H9 (cell line): Measurements from ENCODE around the gene RPUSD2. TPM values are rescaled to one million over a fixed set of nuclear protein-coding genes. Genes with fewer than 3 reads are reported as not detected.

Experiments
- DNase-seq: peaks from one replicate; pipeline ENCODE4 v3.0.0-alpha.2; 2017
- H2AFZ ChIP-seq: one replicate; pipeline ENCODE4 v1.6.1; 2013; ENCODE audit warnings: mild to moderate bottlenecking, low read length, control low read depth, moderate library complexity
- H2AK5ac ChIP-seq: 2 replicates; pipeline ENCODE4 v1.6.1; 2013; ENCODE audit warnings: low read length, control low read depth, mixed read lengths; ENCODE audit not compliant: insufficient read length
- H2BK120ac ChIP-seq: one replicate; pipeline ENCODE4 v1.6.1; 2013; ENCODE audit warnings: low read depth, mild to moderate bottlenecking, low read length, control low read depth, inconsistent platforms; ENCODE audit not compliant: poor library complexity, severe bottlenecking
- H2BK12ac ChIP-seq: 2 replicates; pipeline ENCODE4 v1.6.1; 2013; ENCODE audit warnings: low read length, control low read depth, mixed read lengths, low read depth; ENCODE audit not compliant: insufficient read length
- H2BK15ac ChIP-seq: 2 replicates; pipeline ENCODE4 v1.6.1; 2013; ENCODE audit warnings: low read depth, low read length, control low read depth
- H2BK20ac ChIP-seq: one replicate; pipeline ENCODE4 v1.6.1; 2013; ENCODE audit warnings: low read depth, mild to moderate bottlenecking, low read length, control low read depth, inconsistent platforms; ENCODE audit not compliant: poor library complexity, severe bottlenecking
- H2BK5ac ChIP-seq: 2 replicates; pipeline ENCODE4 v1.6.1; 2013; ENCODE audit warnings: low read length, control low read depth, mixed read lengths; ENCODE audit not compliant: insufficient read length
- H3K14ac ChIP-seq: 2 replicates; pipeline ENCODE4 v1.6.1; 2013; ENCODE audit warnings: low read length, control low read depth; ENCODE audit not compliant: insufficient read depth
- H3K18ac ChIP-seq: 2 replicates; pipeline ENCODE4 v1.6.1; 2013; ENCODE audit warnings: low read depth, mild to moderate bottlenecking, mixed read lengths, low read length, control low read depth; ENCODE audit not compliant: insufficient read length
- H3K23ac ChIP-seq: 2 replicates; pipeline ENCODE4 v1.6.1; 2013; ENCODE audit warnings: low read length, control low read depth, mixed read lengths, low read depth; ENCODE audit not compliant: insufficient read length
- H3K23me2 ChIP-seq: 2 replicates; pipeline ENCODE4 v1.6.1; 2013; ENCODE audit warnings: low read depth, mild to moderate bottlenecking, mixed read lengths, low read length, control low read depth; ENCODE audit not compliant: insufficient read length, poor library complexity, severe bottlenecking
- H3K27ac ChIP-seq: 2 replicates; pipeline ENCODE4 v1.5.1; 2013; ENCODE audit warnings: low read length, control low read depth, mixed read lengths, low read depth; ENCODE audit not compliant: insufficient read length
- H3K27me3 ChIP-seq: 2 replicates; pipeline ENCODE4 v1.6.1; 2013; ENCODE audit warnings: low read length, control low read depth, inconsistent platforms; ENCODE audit not compliant: insufficient read depth
- H3K4ac ChIP-seq: 2 replicates; pipeline ENCODE4 v1.6.1; 2013; ENCODE audit warnings: low read depth, mild to moderate bottlenecking, control low read depth, inconsistent platforms, low read length, moderate library complexity
- H3K4me1 ChIP-seq: 2 replicates; pipeline ENCODE4 v1.6.1; 2013; ENCODE audit warnings: low read length, control low read depth, inconsistent platforms; ENCODE audit not compliant: insufficient read depth
- H3K4me2 ChIP-seq: 2 replicates; pipeline ENCODE4 v1.6.1; 2013; ENCODE audit warnings: low read length, control low read depth, mixed read lengths; ENCODE audit not compliant: insufficient read length, insufficient read depth
- H3K56ac ChIP-seq: 2 replicates; pipeline ENCODE4 v1.6.1; 2013; ENCODE audit warnings: low read depth, mild to moderate bottlenecking, mixed read lengths, low read length, control low read depth; ENCODE audit not compliant: insufficient read length
- H3K79me1 ChIP-seq: 2 replicates; pipeline ENCODE4 v1.6.1; 2013; ENCODE audit warnings: low read depth, mild to moderate bottlenecking, moderate library complexity, low read length, control low read depth, inconsistent platforms; ENCODE audit not compliant: insufficient read depth, poor library complexity, severe bottlenecking
- H3K79me2 ChIP-seq: 2 replicates; pipeline ENCODE4 v1.6.1; 2013; ENCODE audit warnings: low read length, control low read depth, inconsistent platforms; ENCODE audit not compliant: insufficient read depth
- H3K9ac ChIP-seq: 2 replicates; pipeline ENCODE4 v1.6.1; 2013; ENCODE audit warnings: low read length, control low read depth, mixed read lengths; ENCODE audit not compliant: insufficient read length; ENCODE audit errors: extremely low read depth
- H3K9me3 ChIP-seq: one replicate; pipeline ENCODE4 v1.6.1; 2013; ENCODE audit warnings: low read depth, low read length, inconsistent platforms; ENCODE audit not compliant: control insufficient read depth
- H3T11ph ChIP-seq: one replicate; pipeline ENCODE4 v1.6.1; 2013; ENCODE audit warnings: mild to moderate bottlenecking, low read length, control low read depth, inconsistent platforms
- H4K20me1 ChIP-seq: one replicate; pipeline ENCODE4 v1.6.1; 2013; ENCODE audit not compliant: control insufficient read depth, insufficient read length, insufficient read depth
- H4K5ac ChIP-seq: 2 replicates; pipeline ENCODE4 v1.6.1; 2013; ENCODE audit warnings: low read depth, mild to moderate bottlenecking, mixed read lengths, low read length, control low read depth; ENCODE audit not compliant: insufficient read length
- H4K8ac ChIP-seq: replicated peaks from 2 replicates; pipeline ENCODE4 v1.6.1; 2013; ENCODE audit warnings: low read length, control low read depth, mixed read lengths, low read depth; ENCODE audit not compliant: insufficient read length
- H4K91ac ChIP-seq: 2 replicates; pipeline ENCODE4 v1.6.1; 2013; ENCODE audit warnings: low read depth, mild to moderate bottlenecking, moderate library complexity, mixed read lengths, low read length, control low read depth; ENCODE audit not compliant: insufficient read length
- H3K27ac Mint-ChIP-seq, 3 experiments: 2 replicates in 2 of 3; 3 replicates in 1 of 3; pipeline ENCODE4 v1.8.0; 2020 to 2021; ENCODE audit warnings: mixed read lengths in 3 of 3, mild to moderate bottlenecking in 1 of 3, moderate library complexity in 1 of 3
- H3K27me3 Mint-ChIP-seq: 2 replicates; pipeline ENCODE4 v1.8.0; 2021; ENCODE audit warnings: low read depth, mild to moderate bottlenecking, moderate library complexity, mixed read lengths
- H3K36me3 Mint-ChIP-seq, 3 experiments: 2 replicates in 2 of 3; 3 replicates in 1 of 3; pipeline ENCODE4 v1.8.0; 2020 to 2021; ENCODE audit warnings: low read depth in 3 of 3, mixed read lengths in 3 of 3; ENCODE audit not compliant: insufficient read depth in 1 of 3
- H3K4me1 Mint-ChIP-seq, 2 experiments: 2 replicates each; pipeline ENCODE4 v1.8.0; 2020; ENCODE audit warnings: mixed read lengths in 2 of 2
- H3K4me3 Mint-ChIP-seq, 2 experiments: 2 replicates in 1 of 2; 3 replicates in 1 of 2; pipeline ENCODE4 v1.8.0; 2020 to 2021; ENCODE audit warnings: mild to moderate bottlenecking in 2 of 2, mixed read lengths in 2 of 2, moderate library complexity in 1 of 2
- H3K9me3 Mint-ChIP-seq, 2 experiments: 2 replicates in 1 of 2; 3 replicates in 1 of 2; pipeline ENCODE4 v1.8.0; 2020; ENCODE audit warnings: mild to moderate bottlenecking in 2 of 2, mixed read lengths in 2 of 2, moderate library complexity in 1 of 2
- WGBS: extraction: QIAGEN DNeasy Blood & Tissue Kit; methylation state at CpG from one replicate; pipeline ENCODE4 v1.1.7; 2013; ENCODE audit warnings: missing lambda C conversion rate, low lambda C conversion rate, mixed read lengths; ENCODE audit not compliant: insufficient read length; ENCODE audit errors: extremely low coverage; 5-methylcytosine and 5-hydroxymethylcytosine counted together
- total RNA-seq: library from RNA; stranded (reverse); gene quantifications from 2 replicates; pipeline ENCODE4 v1.2.1, GENCODE V29; 2021
- TF ChIP-seq, protein P1 (sequence below): fragments of 200-600 bp; sonication (generic); conservative IDR thresholded peaks from 3 replicates; pipeline ENCODE4 v1.8.0; 2021; ENCODE audit warnings: antibody characterized with exemption, mild to moderate bottlenecking

RPUSD2 gene
- total RNA-seq, 1 experiment from 2014 or later = 25.7 TPM

DNA sequence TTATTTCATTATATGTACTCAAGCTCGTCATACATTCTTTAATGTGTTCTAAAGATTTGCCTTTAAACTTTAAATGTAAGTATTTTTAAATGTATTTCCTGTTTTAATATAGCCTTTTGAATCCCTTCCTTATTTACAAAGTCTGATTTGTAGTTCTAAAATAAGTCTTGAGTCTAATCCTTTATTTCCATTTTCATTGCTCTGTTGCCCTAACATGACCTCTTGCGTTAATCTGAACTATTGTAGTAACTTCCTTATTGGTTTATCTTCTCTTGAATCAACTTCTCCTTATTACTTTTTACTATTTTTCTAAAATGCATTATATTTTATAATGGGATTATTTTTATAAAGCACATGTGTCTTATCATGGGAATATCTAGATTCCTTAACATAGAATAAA, 48.9 kb downstream of the RPUSD2 start:
- Histone ChIP-seq H4K8ac (no peak overlapping the region), H2BK15ac (no peak overlapping the region), H4K91ac (no peak overlapping the region), H3K79me1 (no peaks in the 10 kb centered on the region), H3K56ac (no peak overlapping the region), H3K27ac (no peak overlapping the region), H3K4me2 (no peak overlapping the region), H3K9me3 (no peaks in the 10 kb centered on the region), H2BK20ac (no peak overlapping the region), H3T11ph (no peak overlapping the region), H3K23ac (no peak overlapping the region), H2BK120ac (no peak overlapping the region), H3K4ac (no peak overlapping the region), H2BK12ac (no peak overlapping the region), H2AK5ac (no peak overlapping the region), H4K20me1 (no peaks in the 10 kb centered on the region), H3K9ac (no peak overlapping the region), H3K14ac (no peak overlapping the region), H3K18ac (no peak overlapping the region), H3K4me1 (no peaks in the 10 kb centered on the region), H2BK5ac (no peak overlapping the region), H4K5ac (no peak overlapping the region), H3K27me3 (no peaks in the 10 kb centered on the region), H3K23me2 (no peaks in the 10 kb centered on the region), H2AFZ (no peak overlapping the region), H3K79me2 (no peaks in the 10 kb centered on the region)
- Mint-ChIP-seq H3K4me1 (0 out of 4 replicates have a peak, but pooled peaks cover 0 to 2% of the 10 kb centered on the region in 2 experiments), H3K27ac (no peak overlapping the region), H3K4me3 (no peak overlapping the region), H3K27me3 (no peaks in the 10 kb centered on the region), H3K36me3 (peaks cover 0 to 25% (median 3%) of the 10 kb centered on the region in 3 experiments; a peak in 4 of 7 replicates), H3K9me3 (no peaks in the 10 kb centered on the region)
- DNase-seq = no peak
- no CpG with 5 or more reads among the region's 2 CpGs for WGBS
- TF ChIP-seq, protein P1, sequence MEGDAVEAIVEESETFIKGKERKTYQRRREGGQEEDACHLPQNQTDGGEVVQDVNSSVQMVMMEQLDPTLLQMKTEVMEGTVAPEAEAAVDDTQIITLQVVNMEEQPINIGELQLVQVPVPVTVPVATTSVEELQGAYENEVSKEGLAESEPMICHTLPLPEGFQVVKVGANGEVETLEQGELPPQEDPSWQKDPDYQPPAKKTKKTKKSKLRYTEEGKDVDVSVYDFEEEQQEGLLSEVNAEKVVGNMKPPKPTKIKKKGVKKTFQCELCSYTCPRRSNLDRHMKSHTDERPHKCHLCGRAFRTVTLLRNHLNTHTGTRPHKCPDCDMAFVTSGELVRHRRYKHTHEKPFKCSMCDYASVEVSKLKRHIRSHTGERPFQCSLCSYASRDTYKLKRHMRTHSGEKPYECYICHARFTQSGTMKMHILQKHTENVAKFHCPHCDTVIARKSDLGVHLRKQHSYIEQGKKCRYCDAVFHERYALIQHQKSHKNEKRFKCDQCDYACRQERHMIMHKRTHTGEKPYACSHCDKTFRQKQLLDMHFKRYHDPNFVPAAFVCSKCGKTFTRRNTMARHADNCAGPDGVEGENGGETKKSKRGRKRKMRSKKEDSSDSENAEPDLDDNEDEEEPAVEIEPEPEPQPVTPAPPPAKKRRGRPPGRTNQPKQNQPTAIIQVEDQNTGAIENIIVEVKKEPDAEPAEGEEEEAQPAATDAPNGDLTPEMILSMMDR = no peak
